HG02970 (cell line): Measurements from ENCODE around the gene ZNF679.
"Not testable (repeated sequence)": the region's sequence is repeated elsewhere in the genome, so short reads cannot be mapped to it uniquely, and the experiment has no call there.

ENCODE experiments used
- ATAC-seq: cut with Tn5 transposase; IDR thresholded peaks from one replicate; pipeline ENCODE4 v1.9.1; 2021; ENCODE audit warnings: mild to moderate bottlenecking, moderate library complexity, moderate number of reproducible peaks; ENCODE audit not compliant: unreplicated experiment, low FRiP score

Gene ZNF679

DNA sequence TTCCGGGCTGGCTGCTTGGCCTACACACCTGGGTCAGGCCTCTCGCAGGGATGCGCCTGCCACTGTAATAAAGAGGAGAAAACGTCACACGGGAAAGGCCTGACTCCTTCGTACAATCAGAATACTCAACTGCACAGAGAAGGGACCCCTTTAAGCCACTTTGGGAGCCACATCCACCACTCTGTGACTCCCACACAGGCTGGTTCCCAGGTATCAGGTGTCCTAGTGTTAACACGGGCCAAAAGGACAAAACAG is 79.7 kb downstream of the ZNF679 start:
- ATAC-seq, result no peak

DNA sequence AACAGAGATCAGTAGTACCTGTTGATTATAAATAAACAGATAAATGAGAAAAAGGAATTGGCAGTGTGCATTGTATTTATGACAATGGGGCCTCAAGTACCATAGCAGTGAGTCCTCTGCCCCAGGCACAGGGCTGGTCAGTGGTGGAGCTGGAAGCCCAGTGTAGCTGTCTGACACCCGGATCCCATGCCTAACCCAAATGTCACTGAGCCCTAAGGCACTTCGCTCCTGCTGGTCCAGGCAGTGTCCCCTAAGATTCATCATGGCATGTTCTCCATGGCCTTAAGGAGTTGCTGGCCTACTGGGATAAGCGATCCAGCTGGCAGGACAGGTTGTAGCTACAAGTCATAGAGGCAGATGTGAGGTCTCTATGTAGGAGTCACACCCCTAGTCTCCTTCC is 82.2 kb downstream of the ZNF679 start:
- no peak for ATAC-seq

DNA sequence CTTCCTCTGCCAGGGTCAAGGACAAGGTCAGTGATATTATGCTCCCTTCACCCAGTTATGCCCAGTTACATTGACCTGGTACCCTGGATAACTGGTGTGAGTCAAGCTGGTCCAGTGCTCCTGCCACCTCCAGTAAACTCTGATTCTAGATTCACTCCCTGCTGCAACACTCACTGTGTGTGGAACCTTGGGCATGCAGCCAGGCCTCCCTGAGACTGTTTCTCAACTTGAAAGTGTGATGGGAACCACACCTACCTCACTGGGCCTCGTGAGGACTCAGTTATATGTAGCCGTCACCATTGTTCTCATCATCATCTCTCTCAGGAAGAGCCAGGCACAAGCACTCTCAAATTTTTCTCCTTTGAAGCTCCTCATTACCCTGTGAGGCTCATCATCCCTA is 84.6 kb downstream of the ZNF679 start:
- no peak for ATAC-seq

DNA sequence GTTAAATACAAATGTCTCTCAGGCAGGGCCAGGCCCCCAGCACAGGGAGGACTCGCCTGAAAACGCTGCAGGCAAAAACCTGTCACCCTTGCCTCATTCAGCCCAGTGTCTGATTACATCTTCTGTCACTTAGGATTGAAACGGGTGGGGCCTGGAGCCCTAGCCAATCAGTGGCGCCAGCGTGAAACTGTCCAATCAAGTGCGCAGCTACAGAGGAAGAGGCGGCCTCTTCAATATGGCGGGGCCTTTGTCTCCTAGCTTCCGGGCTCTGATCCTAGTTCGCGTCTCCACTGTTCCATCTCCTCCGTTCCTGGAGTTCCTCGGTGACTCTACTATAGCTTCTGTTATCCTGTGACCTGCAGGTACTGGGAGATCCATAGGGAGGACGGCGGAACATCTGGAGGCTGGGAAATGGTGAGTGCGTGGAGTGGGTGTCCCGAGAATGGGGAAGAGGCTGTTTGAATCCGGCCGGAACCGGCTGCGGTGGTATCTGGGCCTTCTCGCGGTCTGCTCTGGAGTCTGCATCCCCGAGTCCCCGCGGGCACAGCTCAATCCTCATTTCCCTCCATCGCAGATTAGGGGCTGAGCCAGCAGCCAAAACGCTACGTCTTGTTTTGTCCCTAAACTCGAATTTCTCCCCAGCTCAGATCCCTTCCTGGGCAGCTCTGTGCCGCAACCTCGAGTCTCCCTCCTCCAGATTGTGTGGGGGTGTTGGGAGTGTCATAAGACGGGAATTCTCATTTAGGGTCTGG is 85.6 kb downstream of the ZNF679 start, which contains the start of gene ZNF736:
Gene ZNF736 (plus strand): TSS at position 222 of the 752 bp plus-strand sequence. CDS start 190 bp downstream, at position 412.
- peak; percentile 100 for ATAC-seq

DNA sequence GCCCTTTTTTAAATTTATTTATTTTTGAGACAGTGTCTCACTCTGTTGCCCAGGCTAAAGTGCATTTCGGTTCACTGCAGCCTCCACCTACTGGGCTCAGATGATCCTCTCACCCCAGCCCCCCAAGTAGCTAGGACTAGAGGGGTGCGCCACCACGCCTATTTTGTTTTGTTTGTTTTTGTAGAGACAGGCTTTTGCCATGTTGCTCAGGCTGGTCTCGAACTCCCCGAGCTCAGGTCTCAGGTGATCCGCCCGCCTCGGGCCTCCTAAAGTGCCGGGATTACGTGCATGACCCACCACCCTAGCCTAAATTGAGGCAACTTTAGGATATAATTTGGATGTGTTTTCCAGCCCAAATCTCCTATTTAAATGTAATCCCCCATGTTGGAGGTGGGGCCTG is 86.3 kb downstream of the ZNF679 start:
- ATAC-seq, result no peak

DNA sequence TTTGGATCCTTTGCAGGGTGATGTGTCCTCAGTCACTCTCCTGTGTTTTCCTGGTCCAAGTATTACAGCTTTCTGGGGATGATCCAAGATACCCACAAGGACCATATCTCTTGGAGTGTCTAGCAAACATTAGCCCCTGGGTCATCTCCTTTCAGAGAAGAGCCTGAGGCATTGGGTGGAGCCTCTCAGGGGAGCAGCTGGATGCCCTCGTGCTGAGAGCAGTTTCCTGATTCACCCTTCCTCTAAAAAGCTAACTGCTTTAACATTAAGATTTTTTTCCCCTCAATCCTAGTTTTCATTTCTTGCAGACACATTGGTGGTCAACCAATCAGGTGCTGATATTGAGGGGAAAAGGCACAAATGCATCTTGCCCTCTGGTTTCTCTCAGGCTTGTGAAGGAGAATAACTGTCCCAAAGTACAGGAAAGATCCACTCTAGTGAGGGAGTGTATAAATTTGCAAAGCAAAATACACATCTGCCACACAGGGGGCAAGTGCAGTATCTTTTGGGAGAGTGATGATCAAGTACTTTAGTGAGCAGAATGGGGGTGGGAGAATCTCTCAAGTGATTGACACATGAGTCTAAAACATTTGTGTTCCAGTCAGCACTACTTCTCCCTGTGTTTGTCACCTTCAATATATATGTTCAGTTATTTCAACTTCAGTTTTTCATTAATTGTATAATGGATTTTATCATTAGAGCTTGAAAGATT is 87.9 kb downstream of the ZNF679 start:
- not testable (repeated sequence) for ATAC-seq
